IMR-90 (cell line): ENCODE data around the gene NHSL2. TPM values are rescaled to one million over a fixed set of nuclear protein-coding genes. Genes with fewer than 3 reads are reported as not detected.

Experiments used
- ATAC-seq: fragments of 200-7000 bp; cut with Tn5 transposase; 2 replicates; pipeline ENCODE4 v1.9.1; 2020; ENCODE audit warnings: low read depth, mild to moderate bottlenecking, moderate library complexity
- BruUV-seq: library from RNA; stranded (reverse); fragments of 400-500 nt; replicated peaks from 2 replicates; lab custom pipeline; 2021; lab: Mats Ljungman, UMichigan
- CTCF ChIA-PET: fragments of 300-600 bp; formaldehyde crosslinking; extraction: SDS; loops from one replicate; lab custom pipeline; 2021; ENCODE audit warnings: antibody characterized with exemption; lab: Yijun Ruan, JAX
- POLR2A ChIA-PET: fragments of 300-600 bp; sonication (Branson Sonifier 250); formaldehyde crosslinking; loops from one replicate; lab custom pipeline; 2022; ENCODE audit warnings: antibody characterized with exemption; ENCODE audit not compliant: unreplicated experiment; lab: Charles Lee
- DNase-seq: peaks from one replicate; pipeline ENCODE4 v3.0.0; 2013
- H2AFZ ChIP-seq: replicated peaks from 2 replicates; pipeline ENCODE3; 2013; ENCODE audit warnings: low read length, mild to moderate bottlenecking; ENCODE audit not compliant: poor library complexity
- H2AK5ac ChIP-seq: 2 replicates; pipeline ENCODE4 v1.6.1; 2013; ENCODE audit warnings: low read depth, low read length, inconsistent platforms
- H2AK9ac ChIP-seq: replicated peaks from 2 replicates; pipeline ENCODE3; 2013; ENCODE audit warnings: mild to moderate bottlenecking, low read depth, low read length, moderate library complexity; ENCODE audit not compliant: poor library complexity
- H2BK120ac ChIP-seq: 2 replicates; pipeline ENCODE4 v1.6.1; 2013; ENCODE audit warnings: low read depth, low read length, inconsistent platforms
- H2BK15ac ChIP-seq: 3 replicates; pipeline ENCODE4 v1.6.1; 2013; ENCODE audit warnings: low read depth, low read length, inconsistent platforms
- H2BK20ac ChIP-seq: 2 replicates; pipeline ENCODE4 v1.6.1; 2013; ENCODE audit warnings: low read depth, mild to moderate bottlenecking, inconsistent platforms, low read length, moderate library complexity
- H2BK5ac ChIP-seq: 2 replicates; pipeline ENCODE4 v1.6.1; 2013; ENCODE audit warnings: mild to moderate bottlenecking, low read depth, low read length, inconsistent platforms; ENCODE audit not compliant: poor library complexity, severe bottlenecking
- H3K14ac ChIP-seq: replicated peaks from 2 replicates; pipeline ENCODE4 v1.6.1; 2013; ENCODE audit warnings: low read depth, low read length, inconsistent platforms
- H3K18ac ChIP-seq: 2 replicates; pipeline ENCODE4 v1.6.1; 2013; ENCODE audit warnings: low read depth, low read length, control low read depth
- H3K23ac ChIP-seq: 2 replicates; pipeline ENCODE4 v1.6.1; 2013; ENCODE audit warnings: low read depth, low read length, inconsistent platforms
- H3K27ac ChIP-seq: 2 replicates; pipeline ENCODE4 v1.5.1; 2013; ENCODE audit warnings: mild to moderate bottlenecking, control low read depth, low read length; ENCODE audit not compliant: insufficient read depth
- H3K27me3 ChIP-seq: 2 replicates; pipeline ENCODE4 v1.6.1; 2013; ENCODE audit warnings: low read length; ENCODE audit not compliant: control insufficient read depth, insufficient read depth
- H3K36me3 ChIP-seq: 2 replicates; pipeline ENCODE4 v1.6.1; 2013; ENCODE audit warnings: low read length, mixed read lengths; ENCODE audit not compliant: control insufficient read depth, insufficient read depth
- H3K4ac ChIP-seq: 2 replicates; pipeline ENCODE4 v1.6.1; 2013; ENCODE audit warnings: low read depth, low read length, inconsistent platforms
- H3K4me1 ChIP-seq: 2 replicates; pipeline ENCODE4 v1.6.1; 2013; ENCODE audit warnings: low read length, mixed read lengths; ENCODE audit not compliant: control insufficient read depth, insufficient read depth
- H3K4me2 ChIP-seq: 2 replicates; pipeline ENCODE4 v1.6.1; 2013; ENCODE audit warnings: low read depth, mild to moderate bottlenecking, control low read depth, low read length, moderate library complexity
- H3K4me3 ChIP-seq: 2 replicates; pipeline ENCODE4 v1.5.1; 2013; ENCODE audit warnings: low read depth, mild to moderate bottlenecking, control low read depth, low read length, moderate library complexity; ENCODE audit not compliant: insufficient read depth
- H3K56ac ChIP-seq: 2 replicates; pipeline ENCODE4 v1.6.1; 2013; ENCODE audit warnings: low read length, inconsistent platforms; ENCODE audit not compliant: insufficient read depth; ENCODE audit errors: extremely low read depth
- H3K79me1 ChIP-seq, 2 experiments: 2 replicates each; pipeline ENCODE4 v1.6.1; 2013; ENCODE audit warnings: low read length in 2 of 2, inconsistent platforms in 1 of 2, low read depth in 1 of 2
- H3K9ac ChIP-seq: 2 replicates; pipeline ENCODE4 v1.6.1; 2013; ENCODE audit warnings: low read depth, low read length, control low read depth
- H3K9me1 ChIP-seq: 2 replicates; pipeline ENCODE4 v1.6.1; 2013; ENCODE audit warnings: low read length, inconsistent platforms; ENCODE audit not compliant: insufficient read depth
- H3K9me3 ChIP-seq: 2 replicates; pipeline ENCODE4 v1.6.1; 2013; ENCODE audit warnings: low read length; ENCODE audit not compliant: control insufficient read depth, insufficient read depth
- H4K20me1 ChIP-seq: 2 replicates; pipeline ENCODE4 v1.6.1; 2013; ENCODE audit warnings: low read length, inconsistent platforms; ENCODE audit not compliant: insufficient read depth
- H4K5ac ChIP-seq: 2 replicates; pipeline ENCODE4 v1.6.1; 2013; ENCODE audit warnings: mild to moderate bottlenecking, low read depth, low read length, control low read depth
- H4K8ac ChIP-seq, 2 experiments: 2 replicates each; pipeline ENCODE4 v1.6.1; 2013; ENCODE audit warnings: low read depth in 2 of 2, low read length in 2 of 2, control low read depth in 1 of 2, inconsistent platforms in 1 of 2
- H4K91ac ChIP-seq: 2 replicates; pipeline ENCODE4 v1.6.1; 2013; ENCODE audit warnings: low read depth, low read length, inconsistent platforms; ENCODE audit not compliant: insufficient read depth
- MAZ ChIP-seq: IDR thresholded peaks from 2 replicates; pipeline ENCODE4 v1.6.1; 2012; ENCODE audit warnings: low read depth, mild to moderate bottlenecking, low read length, improper control_type of control experiment, moderate library complexity, borderline replicate concordance
- POLR2A ChIP-seq: IDR thresholded peaks from 2 replicates; pipeline ENCODE4 v1.6.1; 2012; ENCODE audit warnings: mild to moderate bottlenecking, low read depth, low read length
- RAD21 ChIP-seq: IDR thresholded peaks from 2 replicates; pipeline ENCODE4 v1.6.1; 2012; ENCODE audit warnings: low read length, improper control_type of control experiment
- RCOR1 ChIP-seq: IDR thresholded peaks from 2 replicates; pipeline ENCODE4 v1.6.1; 2012; ENCODE audit warnings: mild to moderate bottlenecking, low read length, improper control_type of control experiment; ENCODE audit not compliant: insufficient replicate concordance
- WGBS, 2 experiments: methylation state at CpG; one replicate each; pipeline versions ENCODE4 v1.1.5 to v1.1.7; 2013; ENCODE audit warnings: missing lambda C conversion rate in 2 of 2; ENCODE audit not compliant: insufficient read length in 1 of 2; ENCODE audit errors: extremely low coverage in 2 of 2; 5-methylcytosine and 5-hydroxymethylcytosine counted together
- dilution Hi-C: fragments of 300-500 bp; cut with HindIII; formaldehyde crosslinking; loops from one replicate; pipeline ENCODE4 v1.14.3; 2018; ENCODE audit warnings: low sequenced_read_pairs; ENCODE audit not compliant: unreplicated experiment
- in situ Hi-C: fragments of 300-500 bp; cut with MboI; formaldehyde crosslinking; loops from 3 replicates; pipeline ENCODE4 v1.14.3; 2019; ENCODE audit warnings: low sequenced_read_pairs, inconsistent platforms, mixed read lengths
- intact Hi-C: fragments of 100-400 bp; cut with micrococcal nuclease; formaldehyde crosslinking; loops from 2 replicates; pipeline ENCODE4 v1.10.0; 2022
- polyA plus RNA-seq, 3 experiments: library from polyadenylated mRNA; depleted of rRNA; stranded (reverse); fragments of >200 nt; gene quantifications; 2 replicates each; pipeline ENCODE4 v1.2.3, GENCODE V29; 2012; ENCODE audit warnings: low replicate concordance in 1 of 3
- total RNA-seq: library from RNA; depleted of rRNA; stranded (reverse); fragments of >200 nt; gene quantifications from 2 replicates; pipeline ENCODE4 v1.2.3, GENCODE V29; 2012

The NHSL2 gene
- total and polyA plus RNA-seq, 2 of the 4 experiments (the other 2 are of a cell fraction), result 0.72 to 0.75 TPM

GRCh38 chrX:72097098-72097497 lies 186.5 kb downstream of the NHSL2 start:
- Histone ChIP-seq H3K27me3 (peaks cover 54% of the 10 kb centered on the region), H2AFZ (no peak overlapping the region), H3K56ac (no peak overlapping the region), H3K79me1 (no peaks in the 10 kb centered on the region), H3K4me2 (no peak overlapping the region), H3K14ac (no peak overlapping the region), H3K4me1 (no peaks in the 10 kb centered on the region), H3K9me1 (no peaks in the 10 kb centered on the region), H4K20me1 (0 out of 2 replicates have a peak, but pooled peaks cover 4% of the 10 kb centered on the region), H3K9me3 (no peaks in the 10 kb centered on the region), H3K27ac (no peak overlapping the region), H3K23ac (no peak overlapping the region), H3K36me3 (no peaks in the 10 kb centered on the region), H2BK20ac (no peak overlapping the region), H4K91ac (no peak overlapping the region), H2BK120ac (no peak overlapping the region), H2AK5ac (no peak overlapping the region), H4K5ac (no peak overlapping the region), H2BK15ac (no peak overlapping the region), H3K4me3 (no peak overlapping the region), H4K8ac (no peak overlapping the region), H2BK5ac (no peak overlapping the region), H3K18ac (no peak overlapping the region), H2AK9ac (no peak overlapping the region), H3K9ac (no peak overlapping the region), H3K4ac (no peak overlapping the region)
- dilution Hi-C loops, result no loop called here
- DNase-seq (no peak), ATAC-seq (no peak)
- no CpG with 5 or more reads among the region's 3 CpGs for WGBS, 2 experiments
- ChIA-PET POLR2A (no interaction called here), CTCF (no interaction called here)
- TF ChIP-seq POLR2A, result no peak
- no peak for TF ChIP-seq RAD21
- TF ChIP-seq RCOR1, result no peak
- no peak for TF ChIP-seq MAZ
- BruUV-seq, result no TSS peak
- intact Hi-C loops, result no loop called here
- in situ Hi-C loops, result no loop called here
